ENCODE measurements around the gene CCDC146. TPM values are rescaled to one million over a fixed set of nuclear protein-coding genes. Genes with fewer than 3 reads are reported as not detected.

Gene CCDC146
- total and polyA plus RNA-seq, 2 of the 13 experiments (the other 11 are each of a cell fraction or from before 2014, with no cell fraction given): 2.4 to 4.1 TPM

- Histone ChIP-seq H3K9ac (ENCODE audit: insufficient read depth, low read depth, low read length) (no peak overlapping the region), H3K4me3 (replicated peaks in 1 of 3; ENCODE audit: insufficient read depth in 1 of 3, low read depth in 2 of 3, low read length in 3 of 3) (no peak overlapping the region), H2AFZ (ENCODE audit: low read length) (no peak overlapping the region), H3K36me3 (replicated peaks in 1 of 2; ENCODE audit: control insufficient read depth in 1 of 2, insufficient read depth in 2 of 2, low read length in 2 of 2) (no peaks in the 10 kb centered on the region), H3K4me1 (ENCODE audit: insufficient read depth, low read length) (no peaks in the 10 kb centered on the region), H3K9me3 (ENCODE audit: low read length) (no peaks in the 10 kb centered on the region), H3K4me2 (ENCODE audit: low read depth, low read length) (no peak overlapping the region), H3K27ac (ENCODE audit: extremely low read length, insufficient read depth, low read length) (no peak overlapping the region), H3K27me3 (ENCODE audit: control insufficient read depth in 1 of 2, insufficient read depth in 2 of 2, low read length in 2 of 2) (no peaks in the 10 kb centered on the region), H3K79me2 (ENCODE audit: insufficient read depth, low read length) (no peaks in the 10 kb centered on the region), H4K20me1 (ENCODE audit: insufficient read depth, low read length) (no peaks in the 10 kb centered on the region)
- FAIRE-seq: no peak
- ATAC-seq: no peak
- no peak for DNase-seq (ENCODE audit: low spot score)
- POLR2A ChIA-PET: no interaction called here
- TF ChIP-seq ZMYM2 (CRISPR knock-in tag; IDR thresholded peaks at IDR 0.05) (no peak), ZNF124 (CRISPR knock-in tag; IDR thresholded peaks at IDR 0.05) (no peak), TRIM22 (IDR thresholded peaks at IDR 0.05) (no peak), ZNF530 (CRISPR knock-in tag; IDR thresholded peaks at IDR 0.05; ENCODE audit: low read depth) (no peak), CEBPG (CRISPR knock-in tag; IDR thresholded peaks at IDR 0.05) (no peak), ZNF382 (CRISPR knock-in tag; IDR thresholded peaks at IDR 0.05; ENCODE audit: borderline replicate concordance) (no peak), LRRFIP1 (CRISPR knock-in tag; conservative IDR thresholded peaks at IDR 0.05) (no peak), ZNF550 (CRISPR knock-in tag; IDR thresholded peaks at IDR 0.05; ENCODE audit: borderline replicate concordance) (no peak), ARID5B (CRISPR knock-in tag; IDR thresholded peaks at IDR 0.05) (no peak), ZNF136 (CRISPR knock-in tag; IDR thresholded peaks at IDR 0.05; ENCODE audit: low read depth) (no peak), ZNF839 (CRISPR knock-in tag; IDR thresholded peaks at IDR 0.05; ENCODE audit: borderline replicate concordance) (no peak), KLF13 (CRISPR knock-in tag; IDR thresholded peaks at IDR 0.05) (no peak)
- in situ Hi-C loops (cut with HindIII; ENCODE audit: extremely low pct_ligation_motif_present, low pct_unique_long_range_greater_than_20kb): no loop called here
- CTCF ChIA-PET (ENCODE audit: low intra/inter-chr PET ratio, low total read pairs): no interaction called here
- BruUV-seq (replicated peaks): no TSS peak
- 73% methylated on average over 5 of the region's 5 CpGs for WGBS (ENCODE audit: low lambda C conversion rate)
- intact Hi-C loops (cut with micrococcal nuclease; ENCODE audit: unreplicated experiment): no loop called here
These were observed 130.1 kb downstream of the CCDC146 start for GRCh38 chr7:77252506-77252905.
